GM10248 (cell line): Measurements from ENCODE around the gene KCND2.

Source experiments
- CTCF ChIA-PET: fragments of 300-600 bp; sonication (Branson Sonifier 250); formaldehyde crosslinking; extraction: SDS; loops from one replicate; lab custom pipeline; 2021; ENCODE audit warnings: antibody characterized with exemption; lab: Yijun Ruan, JAX
- POLR2A ChIA-PET: fragments of 350-650 bp; sonication (Branson Sonifier 250); formaldehyde crosslinking; extraction: SDS; loops from one replicate; lab custom pipeline; 2020; ENCODE audit warnings: antibody characterized with exemption; lab: Yijun Ruan, JAX
- DNase-seq: peaks from one replicate; pipeline ENCODE4 v3.0.0; 2012; ENCODE audit errors: extremely low spot score
- TF ChIP-seq, protein P1 (sequence below): IDR thresholded peaks from 2 replicates; pipeline ENCODE4 v1.5.1; 2012; ENCODE audit warnings: mild to moderate bottlenecking, low read depth; ENCODE audit errors: extremely low read depth, missing control alignments, control extremely low read depth

KCND2 gene

DNA sequence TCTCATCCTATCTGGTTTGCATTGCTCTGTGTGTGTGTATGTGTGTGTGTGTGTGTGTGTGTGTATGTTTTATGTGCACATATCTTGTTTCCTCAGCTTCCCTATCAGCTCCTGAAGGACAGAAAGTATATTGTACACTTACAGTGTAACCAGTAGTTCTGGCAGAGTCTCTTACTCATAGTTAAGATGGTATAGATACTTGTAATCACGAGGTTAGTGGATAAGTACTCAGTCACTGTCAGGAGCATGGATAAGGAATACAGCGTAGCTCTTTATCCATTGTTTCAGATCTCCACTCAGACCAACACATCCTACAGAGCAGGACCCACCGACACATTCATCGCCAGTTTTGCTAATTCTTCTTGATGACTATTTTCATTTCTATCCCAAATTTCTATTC is 309.9 kb downstream of the KCND2 start:
- no peak for DNase-seq
- ChIA-PET CTCF (interaction anchor here (0.8 to 1.5 kb wide), 2 partner anchors 9 to 28 kb away, joined by 3 to 5 read pairs; no protein-coding TSS in a partner anchor), POLR2A (no interaction called here)
- TF ChIP-seq, protein P1, sequence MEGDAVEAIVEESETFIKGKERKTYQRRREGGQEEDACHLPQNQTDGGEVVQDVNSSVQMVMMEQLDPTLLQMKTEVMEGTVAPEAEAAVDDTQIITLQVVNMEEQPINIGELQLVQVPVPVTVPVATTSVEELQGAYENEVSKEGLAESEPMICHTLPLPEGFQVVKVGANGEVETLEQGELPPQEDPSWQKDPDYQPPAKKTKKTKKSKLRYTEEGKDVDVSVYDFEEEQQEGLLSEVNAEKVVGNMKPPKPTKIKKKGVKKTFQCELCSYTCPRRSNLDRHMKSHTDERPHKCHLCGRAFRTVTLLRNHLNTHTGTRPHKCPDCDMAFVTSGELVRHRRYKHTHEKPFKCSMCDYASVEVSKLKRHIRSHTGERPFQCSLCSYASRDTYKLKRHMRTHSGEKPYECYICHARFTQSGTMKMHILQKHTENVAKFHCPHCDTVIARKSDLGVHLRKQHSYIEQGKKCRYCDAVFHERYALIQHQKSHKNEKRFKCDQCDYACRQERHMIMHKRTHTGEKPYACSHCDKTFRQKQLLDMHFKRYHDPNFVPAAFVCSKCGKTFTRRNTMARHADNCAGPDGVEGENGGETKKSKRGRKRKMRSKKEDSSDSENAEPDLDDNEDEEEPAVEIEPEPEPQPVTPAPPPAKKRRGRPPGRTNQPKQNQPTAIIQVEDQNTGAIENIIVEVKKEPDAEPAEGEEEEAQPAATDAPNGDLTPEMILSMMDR, result no peak

DNA sequence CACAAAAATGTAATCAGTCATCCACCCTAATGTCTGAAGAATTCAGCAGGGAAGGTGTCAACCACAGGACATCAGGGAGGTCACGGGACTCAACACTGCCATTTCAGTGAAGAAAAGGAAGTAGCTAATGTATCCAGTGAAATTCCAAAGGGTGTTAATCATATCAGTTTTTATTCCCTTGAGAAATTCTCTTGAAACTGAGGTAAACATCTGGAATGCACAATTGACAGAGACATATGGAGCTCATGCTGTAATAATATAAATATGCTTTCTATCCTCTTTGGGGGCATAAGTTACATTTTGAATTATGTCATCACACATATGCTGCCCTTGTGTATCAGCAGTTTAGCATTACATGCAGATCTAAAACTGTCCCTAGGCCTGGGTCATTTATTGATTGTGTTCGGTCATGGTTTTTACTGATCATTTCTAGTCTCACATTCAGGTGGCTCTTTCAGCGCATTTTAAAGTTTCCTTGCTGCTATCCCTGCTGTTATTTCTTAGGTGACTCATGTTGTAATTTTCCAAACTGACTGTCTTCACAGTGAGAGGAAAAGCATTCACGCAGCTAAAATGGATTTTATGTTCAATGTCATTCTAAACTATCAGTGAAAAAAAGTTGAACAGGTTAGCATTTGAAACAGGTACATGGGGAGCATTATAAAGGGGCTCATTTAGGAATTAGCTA is 311.1 kb downstream of the KCND2 start:
- no peak for DNase-seq
- TF ChIP-seq, protein P1, result no peak
- CTCF ChIA-PET, result interaction anchor here (0.7 to 1.5 kb wide), 2 partner anchors 9 to 29 kb away, joined by 3 to 5 read pairs; no protein-coding TSS in a partner anchor
- POLR2A ChIA-PET, result no interaction called here

DNA sequence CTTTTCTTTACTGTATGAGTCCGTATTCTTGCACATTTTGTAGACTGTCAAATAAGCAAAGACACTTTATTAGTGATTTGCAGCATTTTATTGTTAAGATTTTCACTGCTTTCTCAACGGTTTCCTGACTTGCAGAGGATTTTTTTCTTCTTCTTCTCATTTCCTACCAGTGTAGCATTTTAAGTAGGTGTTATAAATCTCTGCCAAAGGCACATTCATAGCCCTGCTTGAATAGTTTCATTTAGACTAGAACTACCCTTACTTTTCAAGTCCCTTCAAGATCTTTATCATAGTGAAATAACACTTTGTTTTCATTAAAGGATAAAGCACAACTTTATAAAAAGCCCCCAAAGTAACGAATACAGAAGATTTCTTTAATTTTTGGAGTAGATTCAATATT is 313.6 kb downstream of the KCND2 start:
- ChIA-PET POLR2A (no interaction called here), CTCF (no interaction called here)
- DNase-seq, result no peak
- TF ChIP-seq, protein P1, result no peak

DNA sequence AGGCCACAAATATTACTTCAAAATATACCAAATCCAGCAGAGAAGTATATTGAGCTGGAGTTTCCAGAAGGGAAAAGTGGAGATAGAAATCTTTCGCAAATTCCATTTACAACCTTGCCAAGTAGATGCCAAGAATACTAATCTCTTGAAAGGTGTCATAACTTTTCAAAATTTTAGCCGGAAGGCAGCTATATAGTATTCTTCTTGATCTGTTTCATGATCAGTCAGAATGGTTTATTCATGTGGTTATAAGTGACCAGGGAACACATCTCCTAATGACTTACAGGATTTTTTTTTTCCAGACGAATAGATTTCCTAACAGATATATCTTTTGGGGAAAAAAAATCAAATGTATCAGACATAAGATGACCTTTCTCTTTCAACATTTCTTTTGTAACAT is 314.3 kb downstream of the KCND2 start:
- ChIA-PET POLR2A (no interaction called here), CTCF (no interaction called here)
- DNase-seq, result no peak

DNA sequence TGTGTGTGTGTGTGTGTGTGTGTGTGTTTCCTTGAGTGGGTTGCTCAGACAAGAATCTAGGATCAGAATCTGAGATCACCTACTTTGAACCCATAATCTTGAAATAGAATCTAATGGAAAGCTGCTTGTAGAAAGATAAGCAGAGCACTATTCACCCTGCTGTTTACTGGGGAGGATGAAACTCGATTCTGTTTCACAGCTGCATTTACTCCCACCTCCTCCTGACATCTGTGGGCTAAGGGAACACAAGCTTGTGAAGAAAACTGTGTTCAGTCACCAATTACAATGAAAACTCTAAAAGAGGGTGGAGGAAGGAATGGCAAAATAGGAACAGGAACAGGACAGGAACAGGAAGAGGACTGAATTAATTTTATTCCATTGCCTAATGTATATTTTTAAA is 315.4 kb downstream of the KCND2 start:
- POLR2A ChIA-PET, result no interaction called here

More for the DNA sequence above, 314.3 kb downstream of the KCND2 start:
- TF ChIP-seq, protein P1, result no peak

DNA sequence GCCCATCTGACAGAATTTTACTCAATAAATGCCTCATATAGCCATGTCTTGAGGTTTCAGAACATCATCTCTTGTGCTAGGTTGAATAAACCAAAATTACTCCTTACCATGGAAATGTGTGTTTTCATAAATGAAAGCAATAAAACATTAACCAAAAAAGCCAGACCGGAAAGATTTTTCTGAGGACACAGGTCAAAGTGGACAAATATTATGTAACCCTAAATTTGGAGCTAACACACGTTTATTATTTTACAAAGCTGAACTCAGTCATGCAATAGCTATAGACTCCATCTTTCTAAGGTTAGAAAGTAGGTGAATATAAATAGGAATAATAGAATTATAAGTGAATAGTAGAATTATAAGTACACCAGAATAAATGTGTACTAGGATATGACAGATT is 315.9 kb downstream of the KCND2 start:
- TF ChIP-seq, protein P1, result no peak
- ChIA-PET CTCF (no interaction called here), POLR2A (no interaction called here)
- DNase-seq, result no peak

More for the DNA sequence above, 315.4 kb downstream of the KCND2 start:
- DNase-seq, result no peak
- CTCF ChIA-PET, result no interaction called here
- TF ChIP-seq, protein P1, result no peak
